HEK293 (cell line): ENCODE data around the gene NRP1.

ENCODE experiments used
- CTCF ChIA-PET: fragments of 350-600 bp; formaldehyde crosslinking; extraction: SDS; loops from one replicate; lab custom pipeline; 2021; ENCODE audit warnings: antibody characterized with exemption; lab: Yijun Ruan, JAX
- POLR2A ChIA-PET: fragments of 300-600 bp; formaldehyde crosslinking; extraction: SDS; loops from one replicate; lab custom pipeline; 2020; ENCODE audit warnings: antibody characterized with exemption, inconsistent platforms; lab: Yijun Ruan, JAX
- H3K27ac ChIP-seq: fragments of 200-500 bp; sonication (Bioruptor generic); 2 replicates; pipeline ENCODE4 v1.5.1; 2014; ENCODE audit warnings: low read depth, low read length, control low read depth, inconsistent platforms; ENCODE audit errors: extremely low read depth
- H3K36me3 ChIP-seq, 2 experiments: fragments of 200-500 bp in 1 of 2; sonication (Bioruptor generic) in 1 of 2; 1 replicate in 1 of 2; 2 replicates in 1 of 2; pipeline ENCODE4 v1.5.1; 2014 to 2017; ENCODE audit warnings: inconsistent platforms in 2 of 2, low read length in 2 of 2; ENCODE audit not compliant: control insufficient read depth in 2 of 2, insufficient read depth in 1 of 2
- H3K4me1 ChIP-seq: fragments of 200-500 bp; sonication (Bioruptor generic); 2 replicates; pipeline ENCODE4 v1.5.1; 2014; ENCODE audit warnings: mild to moderate bottlenecking, low read length, inconsistent platforms; ENCODE audit not compliant: control insufficient read depth, insufficient read depth
- H3K4me3 ChIP-seq: 2 replicates; pipeline ENCODE4 v1.5.1; 2011; ENCODE audit warnings: low read depth, mild to moderate bottlenecking, control low read depth, low read length, moderate library complexity
- H3K9me3 ChIP-seq: fragments of 200-500 bp; sonication (Bioruptor generic); 2 replicates; pipeline ENCODE4 v1.5.1; 2014; ENCODE audit warnings: low read depth, low read length, inconsistent platforms; ENCODE audit not compliant: control insufficient read depth, insufficient read depth
- GLI4 ChIP-seq: fragments of 450-650 bp; formaldehyde crosslinking; IDR thresholded peaks from 2 replicates; pipeline ENCODE4 v1.5.1; 2016; ENCODE audit warnings: missing biosample characterization, missing genetic modification characterization
- PATZ1 ChIP-seq: fragments of 450-650 bp; formaldehyde crosslinking; IDR thresholded peaks from 2 replicates; pipeline ENCODE4 v1.5.1; 2016; ENCODE audit warnings: missing biosample characterization, missing genetic modification characterization
- ZEB2 ChIP-seq: fragments of 450-650 bp; formaldehyde crosslinking; IDR thresholded peaks from 2 replicates; pipeline ENCODE4 v1.5.1; 2016; ENCODE audit warnings: missing biosample characterization, missing genetic modification characterization
- ZFP69B ChIP-seq: fragments of 450-650 bp; formaldehyde crosslinking; IDR thresholded peaks from 2 replicates; pipeline ENCODE4 v1.5.1; 2016; ENCODE audit warnings: missing biosample characterization, missing genetic modification characterization
- ZNF10 ChIP-seq: fragments of 450-650 bp; formaldehyde crosslinking; IDR thresholded peaks from 2 replicates; pipeline ENCODE4 v1.5.1; 2017; ENCODE audit warnings: missing biosample characterization, missing genetic modification characterization
- ZNF184 ChIP-seq: fragments of 450-650 bp; IDR thresholded peaks from 2 replicates; pipeline ENCODE4 v1.5.1; 2018; ENCODE audit warnings: missing biosample characterization, mild to moderate bottlenecking, missing genetic modification characterization
- ZNF366 ChIP-seq: fragments of 450-650 bp; formaldehyde crosslinking; conservative IDR thresholded peaks from 2 replicates; pipeline ENCODE4 v1.5.1; 2016; ENCODE audit warnings: missing biosample characterization, missing genetic modification characterization
- ZNF37A ChIP-seq: fragments of 450-650 bp; IDR thresholded peaks from 2 replicates; pipeline ENCODE4 v1.5.1; 2018; ENCODE audit warnings: missing biosample characterization, missing genetic modification characterization
- ZNF501 ChIP-seq: fragments of 450-650 bp; formaldehyde crosslinking; IDR thresholded peaks from 2 replicates; pipeline ENCODE4 v1.5.1; 2016; ENCODE audit warnings: missing biosample characterization, missing genetic modification characterization
- ZNF549 ChIP-seq: fragments of 450-650 bp; IDR thresholded peaks from 2 replicates; pipeline ENCODE4 v1.5.1; 2018; ENCODE audit warnings: missing biosample characterization, missing genetic modification characterization, mild to moderate bottlenecking, inconsistent platforms, moderate library complexity
- ZNF558 ChIP-seq: fragments of 450-650 bp; formaldehyde crosslinking; IDR thresholded peaks from 2 replicates; pipeline ENCODE4 v1.5.1; 2016; ENCODE audit warnings: missing biosample characterization, missing genetic modification characterization
- ZNF560 ChIP-seq: fragments of 450-650 bp; formaldehyde crosslinking; IDR thresholded peaks from 2 replicates; pipeline ENCODE4 v1.5.1; 2017; ENCODE audit warnings: missing biosample characterization, missing genetic modification characterization, borderline replicate concordance
- ZNF610 ChIP-seq: fragments of 450-650 bp; formaldehyde crosslinking; IDR thresholded peaks from 2 replicates; pipeline ENCODE4 v1.5.1; 2016; ENCODE audit warnings: missing biosample characterization, missing genetic modification characterization, borderline replicate concordance
- ZNF707 ChIP-seq: fragments of 450-650 bp; formaldehyde crosslinking; IDR thresholded peaks from 2 replicates; pipeline ENCODE4 v1.5.1; 2016; ENCODE audit warnings: missing biosample characterization, missing genetic modification characterization
- ZNF791 ChIP-seq: fragments of 450-650 bp; formaldehyde crosslinking; IDR thresholded peaks from 2 replicates; pipeline ENCODE4 v1.5.1; 2016; ENCODE audit warnings: missing biosample characterization, missing genetic modification characterization
- ZNF843 ChIP-seq: fragments of 450-650 bp; formaldehyde crosslinking; IDR thresholded peaks from 2 replicates; pipeline ENCODE4 v1.5.1; 2016; ENCODE audit warnings: missing biosample characterization, missing genetic modification characterization
- TF ChIP-seq, protein P1 (sequence below): fragments of 450-650 bp; formaldehyde crosslinking; IDR thresholded peaks from 2 replicates; pipeline ENCODE4 v1.5.1; 2016; ENCODE audit warnings: missing biosample characterization, missing genetic modification characterization
- TF ChIP-seq, protein P2 (sequence below): fragments of 450-650 bp; formaldehyde crosslinking; IDR thresholded peaks from 2 replicates; pipeline ENCODE4 v1.5.1; 2016; ENCODE audit warnings: missing biosample characterization, missing genetic modification characterization
- TF ChIP-seq, protein P3 (sequence below): fragments of 450-650 bp; formaldehyde crosslinking; IDR thresholded peaks from 2 replicates; pipeline ENCODE4 v1.5.1; 2017; ENCODE audit warnings: missing biosample characterization, missing genetic modification characterization

The NRP1 gene

DNA sequence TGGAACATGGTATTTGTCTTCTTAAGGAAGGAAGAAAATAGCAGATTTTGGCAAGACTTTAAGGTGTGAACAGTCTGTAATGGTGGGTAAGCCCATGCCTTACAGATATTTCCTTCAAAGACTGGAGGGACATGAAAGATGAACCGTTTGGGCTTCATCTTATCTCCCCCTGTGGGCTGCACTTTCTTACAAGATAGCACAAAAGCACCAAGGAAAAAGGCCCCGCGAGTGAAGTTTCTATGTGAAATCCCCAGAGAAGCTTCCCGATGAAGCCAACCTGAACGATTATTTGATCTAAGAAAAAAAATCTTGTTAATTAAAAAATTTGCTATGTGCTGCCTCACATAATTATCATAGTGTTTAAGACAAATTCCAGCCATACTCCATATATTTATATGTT, 91.5 kb downstream of the NRP1 start:
- H3K4me3 ChIP-seq = no peak overlapping the region
- peaks cover 14% of the 10 kb centered on the region for H3K4me1 ChIP-seq
- peaks cover 4 to 11% of the 10 kb centered on the region in 2 experiments; a peak in 1 of 3 replicates for H3K36me3 ChIP-seq
- TF ChIP-seq ZNF366 (tag by site-specific recombination) (no peak), ZEB2 (tag by site-specific recombination) (no peak), ZFP69B (tag by site-specific recombination) (no peak), ZNF560 (no peak), ZNF184 (tag by site-specific recombination) (no peak), ZNF707 (tag by site-specific recombination) (no peak)
- H3K9me3 ChIP-seq = no peaks in the 10 kb centered on the region
- no peak overlapping the region for H3K27ac ChIP-seq
- ChIA-PET CTCF (no interaction called here), POLR2A (no interaction called here)

DNA sequence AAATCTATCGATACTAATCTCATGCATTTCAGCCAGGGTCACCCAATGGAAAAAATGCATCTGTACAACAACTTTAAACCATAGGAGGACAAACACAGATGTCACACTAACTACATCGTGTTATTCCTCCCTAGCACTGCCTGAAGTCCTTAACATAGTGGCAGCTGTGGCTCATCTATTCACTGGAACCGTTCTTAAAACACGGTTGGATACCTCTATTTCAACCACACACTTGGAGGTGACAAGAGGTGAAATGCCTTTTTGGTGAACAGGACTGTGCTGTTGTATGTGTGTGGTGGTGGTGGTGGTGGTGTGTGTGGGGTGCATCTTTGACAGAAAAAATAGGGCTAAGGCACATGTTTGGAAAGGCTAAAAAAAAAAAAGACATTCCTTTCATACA, 93.1 kb downstream of the NRP1 start:
- Histone ChIP-seq H3K36me3 (peaks cover 1 to 4% of the 10 kb centered on the region in 2 experiments; a peak in 2 of 3 replicates), H3K9me3 (no peaks in the 10 kb centered on the region), H3K27ac (no peak overlapping the region), H3K4me3 (no peak overlapping the region), H3K4me1 (peaks cover 14% of the 10 kb centered on the region)
- ChIA-PET CTCF (interaction anchor here (0.9 kb wide), 1 partner anchor 201 kb away, joined by 3 read pairs; no protein-coding TSS in a partner anchor), POLR2A (no interaction called here)
- TF ChIP-seq ZNF501 (tag by site-specific recombination) (no peak), ZNF610 (tag by site-specific recombination) (no peak)
- TF ChIP-seq, protein P1, sequence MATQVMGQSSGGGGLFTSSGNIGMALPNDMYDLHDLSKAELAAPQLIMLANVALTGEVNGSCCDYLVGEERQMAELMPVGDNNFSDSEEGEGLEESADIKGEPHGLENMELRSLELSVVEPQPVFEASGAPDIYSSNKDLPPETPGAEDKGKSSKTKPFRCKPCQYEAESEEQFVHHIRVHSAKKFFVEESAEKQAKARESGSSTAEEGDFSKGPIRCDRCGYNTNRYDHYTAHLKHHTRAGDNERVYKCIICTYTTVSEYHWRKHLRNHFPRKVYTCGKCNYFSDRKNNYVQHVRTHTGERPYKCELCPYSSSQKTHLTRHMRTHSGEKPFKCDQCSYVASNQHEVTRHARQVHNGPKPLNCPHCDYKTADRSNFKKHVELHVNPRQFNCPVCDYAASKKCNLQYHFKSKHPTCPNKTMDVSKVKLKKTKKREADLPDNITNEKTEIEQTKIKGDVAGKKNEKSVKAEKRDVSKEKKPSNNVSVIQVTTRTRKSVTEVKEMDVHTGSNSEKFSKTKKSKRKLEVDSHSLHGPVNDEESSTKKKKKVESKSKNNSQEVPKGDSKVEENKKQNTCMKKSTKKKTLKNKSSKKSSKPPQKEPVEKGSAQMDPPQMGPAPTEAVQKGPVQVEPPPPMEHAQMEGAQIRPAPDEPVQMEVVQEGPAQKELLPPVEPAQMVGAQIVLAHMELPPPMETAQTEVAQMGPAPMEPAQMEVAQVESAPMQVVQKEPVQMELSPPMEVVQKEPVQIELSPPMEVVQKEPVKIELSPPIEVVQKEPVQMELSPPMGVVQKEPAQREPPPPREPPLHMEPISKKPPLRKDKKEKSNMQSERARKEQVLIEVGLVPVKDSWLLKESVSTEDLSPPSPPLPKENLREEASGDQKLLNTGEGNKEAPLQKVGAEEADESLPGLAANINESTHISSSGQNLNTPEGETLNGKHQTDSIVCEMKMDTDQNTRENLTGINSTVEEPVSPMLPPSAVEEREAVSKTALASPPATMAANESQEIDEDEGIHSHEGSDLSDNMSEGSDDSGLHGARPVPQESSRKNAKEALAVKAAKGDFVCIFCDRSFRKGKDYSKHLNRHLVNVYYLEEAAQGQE = no peak

- ChIA-PET POLR2A (no interaction called here), CTCF (interaction anchor here (0.9 to 1.9 kb wide), 2 partner anchors 48 to 200 kb away, joined by 3 to 7 read pairs; no protein-coding TSS in a partner anchor)
- no peak overlapping the region for H3K4me3 ChIP-seq
- H3K9me3 ChIP-seq = no peaks in the 10 kb centered on the region
- TF ChIP-seq ZNF791 (tag by site-specific recombination) (no peak), ZNF843 (tag by site-specific recombination) (no peak), ZNF549 (no peak), GLI4 (tag by site-specific recombination) (no peak), PATZ1 (no peak), ZNF10 (tag by site-specific recombination) (no peak), ZNF558 (tag by site-specific recombination) (no peak), ZNF37A (no peak)
- TF ChIP-seq, protein P2, sequence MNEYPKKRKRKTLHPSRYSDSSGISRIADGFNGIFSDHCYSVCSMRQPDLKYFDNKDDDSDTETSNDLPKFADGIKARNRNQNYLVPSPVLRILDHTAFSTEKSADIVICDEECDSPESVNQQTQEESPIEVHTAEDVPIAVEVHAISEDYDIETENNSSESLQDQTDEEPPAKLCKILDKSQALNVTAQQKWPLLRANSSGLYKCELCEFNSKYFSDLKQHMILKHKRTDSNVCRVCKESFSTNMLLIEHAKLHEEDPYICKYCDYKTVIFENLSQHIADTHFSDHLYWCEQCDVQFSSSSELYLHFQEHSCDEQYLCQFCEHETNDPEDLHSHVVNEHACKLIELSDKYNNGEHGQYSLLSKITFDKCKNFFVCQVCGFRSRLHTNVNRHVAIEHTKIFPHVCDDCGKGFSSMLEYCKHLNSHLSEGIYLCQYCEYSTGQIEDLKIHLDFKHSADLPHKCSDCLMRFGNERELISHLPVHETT (tag by site-specific recombination) = no peak
- TF ChIP-seq, protein P3, sequence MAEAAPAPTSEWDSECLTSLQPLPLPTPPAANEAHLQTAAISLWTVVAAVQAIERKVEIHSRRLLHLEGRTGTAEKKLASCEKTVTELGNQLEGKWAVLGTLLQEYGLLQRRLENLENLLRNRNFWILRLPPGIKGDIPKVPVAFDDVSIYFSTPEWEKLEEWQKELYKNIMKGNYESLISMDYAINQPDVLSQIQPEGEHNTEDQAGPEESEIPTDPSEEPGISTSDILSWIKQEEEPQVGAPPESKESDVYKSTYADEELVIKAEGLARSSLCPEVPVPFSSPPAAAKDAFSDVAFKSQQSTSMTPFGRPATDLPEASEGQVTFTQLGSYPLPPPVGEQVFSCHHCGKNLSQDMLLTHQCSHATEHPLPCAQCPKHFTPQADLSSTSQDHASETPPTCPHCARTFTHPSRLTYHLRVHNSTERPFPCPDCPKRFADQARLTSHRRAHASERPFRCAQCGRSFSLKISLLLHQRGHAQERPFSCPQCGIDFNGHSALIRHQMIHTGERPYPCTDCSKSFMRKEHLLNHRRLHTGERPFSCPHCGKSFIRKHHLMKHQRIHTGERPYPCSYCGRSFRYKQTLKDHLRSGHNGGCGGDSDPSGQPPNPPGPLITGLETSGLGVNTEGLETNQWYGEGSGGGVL (tag by site-specific recombination) = no peak
- H3K27ac ChIP-seq = no peak overlapping the region
- H3K36me3 ChIP-seq = peaks cover 0 to 4% of the 10 kb centered on the region in 2 experiments; a peak in 2 of 3 replicates
- H3K4me1 ChIP-seq = peaks cover 14% of the 10 kb centered on the region
These were observed 93.5 kb downstream of the NRP1 start for GRCh38 chr10:33240931-33241330.
